Measurements from ENCODE around the gene DHRS4. TPM values are rescaled to one million over a fixed set of nuclear protein-coding genes. Genes with fewer than 3 reads are reported as not detected.

Gene DHRS4
- total and polyA plus RNA-seq, 9 of the 15 experiments (the other 6 are each of a cell fraction or from before 2014, with no cell fraction given), result 0.51 to 35.9 (median 10.1) TPM

GRCh38 chr14:23937203-23937602, 16.4 kb upstream of the DHRS4 start:
- intact Hi-C loops (cut with micrococcal nuclease), result no loop called here
- 50% methylated on average over 1 of the region's 2 CpGs for WGBS (ENCODE audit: insufficient coverage, low coverage, missing lambda C conversion rate)
- no TSS peak for BruUV-seq (replicated peaks)
- Histone ChIP-seq H3K27ac (ENCODE audit: extremely low read depth, low read depth, low read length) (no peak overlapping the region), H3K4me2 (ENCODE audit: insufficient read depth, low read length) (no peak overlapping the region), H3K9me1 (ENCODE audit: control insufficient read depth, insufficient read depth, low read length) (no peaks in the 10 kb centered on the region), H3K9me3 (replicated peaks; ENCODE audit: control insufficient read depth, insufficient read depth, low read depth, low read length) (no peaks in the 10 kb centered on the region), H3K9ac (ENCODE audit: insufficient read depth in 1 of 2, low read depth in 2 of 2, low read length in 2 of 2) (no peak overlapping the region), H4K20me1 (replicated peaks; ENCODE audit: control insufficient read depth, insufficient read depth, low read length) (no peaks in the 10 kb centered on the region), H3K36me3 (ENCODE audit: control insufficient read depth, insufficient read depth, low read length) (0 out of 3 replicates have a peak, but pooled peaks cover 9% of the 10 kb centered on the region), H3K4me3 (no peak overlapping the region), H3K27me3 (ENCODE audit: control insufficient read depth in 2 of 2, insufficient read depth in 2 of 2, low read length in 2 of 2) (no peaks in the 10 kb centered on the region), H2AFZ (ENCODE audit: low read depth, low read length) (no peak overlapping the region), H3K4me1 (replicated peaks in 1 of 2; ENCODE audit: control insufficient read depth in 2 of 2, insufficient read depth in 2 of 2, low read length in 2 of 2) (peaks cover 0 to 56% of the 10 kb centered on the region in 2 experiments; a peak in 3 of 5 replicates), H3K79me2 (ENCODE audit: control insufficient read depth, insufficient read depth, low read length) (no peaks in the 10 kb centered on the region)
- in situ Hi-C loops (cut with MboI), result no loop called here
- POLR2A ChIA-PET, result interaction anchor here (0.5 to 1.2 kb wide), 2 partner anchors 14 to 26 kb away, joined by 3 read pairs; no protein-coding TSS in a partner anchor
- FAIRE-seq, result no peak
- no peak for DNase-seq (ENCODE audit: extremely low read depth in 1 of 4, low spot score in 3 of 4)
- CTCF ChIA-PET (ENCODE audit: low intra/inter-chr PET ratio), result no interaction called here
- ATAC-seq, result peak; percentile 34; the same call in 2 of the 3 replicates
- TF ChIP-seq NCOA2 (IDR thresholded peaks at IDR 0.05; ENCODE audit: partially characterized antibody in 2 of 2) (peak in 1 of 2 experiments; percentile 56), PYGO2 (tag; IDR thresholded peaks at IDR 0.05) (0 out of 2 replicates have a peak, but pooled peaks have one; percentile 21), HMBOX1 (IDR thresholded peaks at IDR 0.05) (no peak), HOXB6 (CRISPR knock-in tag; IDR thresholded peaks at IDR 0.05; ENCODE audit: borderline replicate concordance) (no peak)

- in situ Hi-C loops (cut with MboI) (no loop called here), intact Hi-C loops (cut with micrococcal nuclease) (no loop called here)
- no peaks in the 10 kb centered on the region for H3K79me2 ChIP-seq (ENCODE audit: control insufficient read depth, insufficient read depth, low read length)
- POLR2A ChIA-PET, result no interaction called here
- BruUV-seq (replicated peaks), result no TSS peak
- H3K4me1 ChIP-seq (replicated peaks in 1 of 2; ENCODE audit: control insufficient read depth in 2 of 2, insufficient read depth in 2 of 2, low read length in 2 of 2), result peaks cover 4 to 47% of the 10 kb centered on the region in 2 experiments; a peak in 3 of 5 replicates
- H3K4me2 ChIP-seq (ENCODE audit: insufficient read depth, low read length), result no peak overlapping the region
- no peak overlapping the region for H3K27ac ChIP-seq (ENCODE audit: extremely low read depth, low read depth, low read length)
- ATAC-seq, result no peak
- H3K36me3 ChIP-seq (ENCODE audit: control insufficient read depth, insufficient read depth, low read length), result 0 out of 3 replicates have a peak, but pooled peaks cover 9% of the 10 kb centered on the region
- no peak for FAIRE-seq
- H3K4me3 ChIP-seq, result no peak overlapping the region
- CTCF ChIA-PET (ENCODE audit: low intra/inter-chr PET ratio), result no interaction called here
- DNase-seq (ENCODE audit: extremely low read depth in 1 of 4, low spot score in 3 of 4), result no peak
- H2AFZ ChIP-seq (ENCODE audit: low read depth, low read length), result no peak overlapping the region
- H3K9me3 ChIP-seq (replicated peaks; ENCODE audit: control insufficient read depth, insufficient read depth, low read depth, low read length), result no peaks in the 10 kb centered on the region
- 31% methylated on average over 1 of the region's 1 CpG for WGBS (ENCODE audit: insufficient coverage, low coverage, missing lambda C conversion rate)
- no peaks in the 10 kb centered on the region for H4K20me1 ChIP-seq (replicated peaks; ENCODE audit: control insufficient read depth, insufficient read depth, low read length)
- H3K9me1 ChIP-seq (ENCODE audit: control insufficient read depth, insufficient read depth, low read length), result no peaks in the 10 kb centered on the region
- no peak overlapping the region for H3K9ac ChIP-seq (ENCODE audit: insufficient read depth in 1 of 2, low read depth in 2 of 2, low read length in 2 of 2)
- H3K27me3 ChIP-seq (ENCODE audit: control insufficient read depth in 2 of 2, insufficient read depth in 2 of 2, low read length in 2 of 2), result no peaks in the 10 kb centered on the region
- TF ChIP-seq ZNF57 (CRISPR knock-in tag; IDR thresholded peaks at IDR 0.05) (no peak), ZNF449 (CRISPR knock-in tag; IDR thresholded peaks at IDR 0.05) (no peak), RFX1 (IDR thresholded peaks at IDR 0.05) (no peak), TFAM (CRISPR knock-in tag; conservative IDR thresholded peaks at IDR 0.05) (no peak), HNRNPUL1 (IDR thresholded peaks at IDR 0.05; ENCODE audit: low read length) (no peak), ID3 (CRISPR knock-in tag; IDR thresholded peaks at IDR 0.05) (no peak), ID3 (tag; IDR thresholded peaks at IDR 0.05) (no peak), C11orf30 (IDR thresholded peaks at IDR 0.05; ENCODE audit: low read depth) (peak; percentile 63; the same call in 1 of the 2 replicates), DNMT1 (IDR thresholded peaks at IDR 0.05) (no peak), ZNF778 (CRISPR knock-in tag; IDR thresholded peaks at IDR 0.05) (no peak), SMARCC2 (IDR thresholded peaks at IDR 0.05; ENCODE audit: low read depth) (no peak)
Observed at GRCh38 chr14:23938823-23939222, 14.7 kb upstream of the DHRS4 start.
